Kidney (tissue), 14 donors: ENCODE data around the gene KLK12. TPM values are rescaled to one million over a fixed set of nuclear protein-coding genes. Genes with fewer than 3 reads are reported as not detected.

ENCODE experiments used
- DNase-seq, 5 donors: peaks; one replicate each; pipeline ENCODE4 v3.0.0-alpha.2; 2013 to 2020
- FAIRE-seq: peaks from 2 replicates; lab custom pipeline; 2012; peaks lifted over from hg19 to GRCh38; lab: Jason Lieb, UNC
- H3K27ac ChIP-seq, 2 donors: one replicate each; pipeline ENCODE4 v1.7.0; 2013; ENCODE audit warnings: low read depth in 2 of 2, low read length in 2 of 2, inconsistent platforms in 1 of 2
- H3K27me3 ChIP-seq: one replicate; pipeline ENCODE4 v1.7.1; 2013; ENCODE audit warnings: low read length, inconsistent platforms; ENCODE audit not compliant: control insufficient read depth, insufficient read depth
- H3K36me3 ChIP-seq, 3 donors: one replicate each; pipeline versions ENCODE4 v1.7.0 to v1.7.1; 2013; ENCODE audit warnings: low read length in 3 of 3, control low read depth in 1 of 3, inconsistent platforms in 1 of 3; ENCODE audit not compliant: insufficient read depth in 3 of 3, control insufficient read depth in 2 of 3
- H3K4me1 ChIP-seq, 3 donors: one replicate each; pipeline versions ENCODE4 v1.7.0 to v1.7.1; 2013; ENCODE audit warnings: low read length in 3 of 3, inconsistent platforms in 1 of 3, low read depth in 1 of 3; ENCODE audit not compliant: control insufficient read depth in 2 of 3, insufficient read depth in 2 of 3
- H3K4me3 ChIP-seq, 3 donors: one replicate each; pipeline versions ENCODE4 v1.7.0 to v1.8.1; 2013; ENCODE audit warnings: low read length in 3 of 3, control low read depth in 1 of 3, inconsistent platforms in 1 of 3
- H3K9ac ChIP-seq, 3 donors: one replicate each; pipeline versions ENCODE4 v1.7.0 to v1.7.1; 2013; ENCODE audit warnings: low read length in 3 of 3, control low read depth in 1 of 3, inconsistent platforms in 1 of 3
- H3K9me3 ChIP-seq, 3 donors: one replicate each; pipeline versions ENCODE4 v1.7.0 to v1.7.1; 2013; ENCODE audit warnings: low read length in 3 of 3, control low read depth in 1 of 3, inconsistent platforms in 1 of 3; ENCODE audit not compliant: control insufficient read depth in 2 of 3, insufficient read depth in 1 of 3
- CTCF ChIP-seq: IDR thresholded peaks from 3 replicates; pipeline ENCODE4 v1.5.1; 2012; ENCODE audit warnings: mild to moderate bottlenecking, moderate library complexity, borderline replicate concordance; ENCODE audit not compliant: insufficient read depth; ENCODE audit errors: extremely low read depth
- intact Hi-C: fragments of 100-400 bp; cut with DNase I; formaldehyde crosslinking; loops from one replicate; pipeline ENCODE4 v1.11.1; 2022
- polyA plus RNA-seq: library from polyadenylated mRNA; stranded (reverse); fragments of 350-450 nt; fragmentation: Illumina TruSeq; extraction: RNeasy Lipid Tissue Mini Kit (QIAGEN cat#74804); gene quantifications from one replicate; pipeline ENCODE4 v1.2.3, GENCODE V29; 2014; ENCODE audit warnings: low read depth, low replicate concordance; ENCODE audit not compliant: insufficient read depth
- total RNA-seq: library from RNA; stranded (reverse); fragmentation: NEBNext Ultra II Directional; extraction: Animal tissue kit (Norgen Biotek cat#: 25700); gene quantifications from one replicate; pipeline ENCODE4 v1.2.1, GENCODE V29; 2021
- donor health status: control.
- donor health status: control.
- donor health status: control.
- donor health status: control.
- donor health status: control.
- donor health status: DM: yes; HTN: yes; CAD: no.
- donor health status: Normal renal cell carcinoma (clear cell type).

Gene KLK12
- total and polyA plus RNA-seq, 2 donors from 2014 or later: not detected

GRCh38 chr19:51003316-51003715 is 31.5 kb downstream of the KLK12 start:
- no peak for FAIRE-seq
- no peak overlapping the region for H3K27ac ChIP-seq
- no peak for TF ChIP-seq CTCF

GRCh38 chr19:51002542-51003311 is 32.1 kb downstream of the KLK12 start:
- Histone ChIP-seq H3K27ac (no peak overlapping the region), H3K36me3 (no peaks in the 10 kb centered on the region), H3K4me1 (no peaks in the 10 kb centered on the region), H3K9ac (no peak overlapping the region), H3K4me3 (no peak overlapping the region), H3K27me3 (no peaks in the 10 kb centered on the region), H3K9me3 (no peaks in the 10 kb centered on the region)
- DNase-seq (peak in 4 of 5 donors; percentile 80 to 90 (median 85)), FAIRE-seq (no peak)
- intact Hi-C loops: no loop called here
- TF ChIP-seq CTCF: no peak

More at GRCh38 chr19:51003316-51003715, 31.5 kb downstream of the KLK12 start:
- Histone ChIP-seq H3K4me1 (no peaks in the 10 kb centered on the region), H3K9ac (no peak overlapping the region), H3K36me3 (no peaks in the 10 kb centered on the region), H3K4me3 (no peak overlapping the region), H3K27me3 (no peaks in the 10 kb centered on the region), H3K9me3 (no peaks in the 10 kb centered on the region)
- no peak for DNase-seq
- intact Hi-C loops: no loop called here

GRCh38 chr19:51002089-51002532 is 32.7 kb downstream of the KLK12 start:
- H3K36me3 ChIP-seq: no peaks in the 10 kb centered on the region
- H3K27ac ChIP-seq: no peak overlapping the region
- TF ChIP-seq CTCF: no peak
- H3K27me3 ChIP-seq: no peaks in the 10 kb centered on the region
- no peak overlapping the region for H3K9ac ChIP-seq
- H3K4me1 ChIP-seq: no peaks in the 10 kb centered on the region
- no peaks in the 10 kb centered on the region for H3K9me3 ChIP-seq
- FAIRE-seq (no peak), DNase-seq (peak in 4 of 5 donors; percentile 85 to 92 (median 88))
- H3K4me3 ChIP-seq: no peak overlapping the region
- intact Hi-C loops: no loop called here
